ENCODE measurements around the gene FCHSD2.

FCHSD2 gene

GRCh38 chr11:72968390-72968789, 173.7 kb downstream of the FCHSD2 start:
- no peak overlapping the region for H3K9ac ChIP-seq (ENCODE audit: low read depth, low read length)
- H3K4me1 ChIP-seq (ENCODE audit: insufficient read depth, low read length) = peaks cover 34% of the 10 kb centered on the region
- no peak overlapping the region for H3K4me2 ChIP-seq (ENCODE audit: insufficient read depth, low read length)
- H3K79me2 ChIP-seq (ENCODE audit: insufficient read depth, low read length) = no peaks in the 10 kb centered on the region
- 0 out of 2 replicates have a peak, but pooled peaks cover 8% of the 10 kb centered on the region for H3K36me3 ChIP-seq (ENCODE audit: insufficient read depth, low read length)
- ATAC-seq (ENCODE audit: insufficient read depth, low read depth) (no peak), DNase-seq (no peak)
- H3K9me3 ChIP-seq (ENCODE audit: insufficient read depth, low read length, severe bottlenecking) = no peaks in the 10 kb centered on the region
- H3K4me3 ChIP-seq (ENCODE audit: low read depth in 1 of 2, low read length in 2 of 2) = no peak overlapping the region
- H3K27ac ChIP-seq (ENCODE audit: low read length) = no peak overlapping the region
- H2AFZ ChIP-seq (ENCODE audit: low read depth, low read length) = no peak overlapping the region
- TF ChIP-seq EZH2 (IDR thresholded peaks at IDR 0.05; ENCODE audit: borderline replicate concordance, low read depth, low read length, severe bottlenecking) (no peak), CTCF (IDR thresholded peaks at IDR 0.05; ENCODE audit: borderline replicate concordance, extremely low read depth, low read length, poor library complexity, severe bottlenecking) (no peak)
- no peaks in the 10 kb centered on the region for H3K27me3 ChIP-seq (ENCODE audit: insufficient read depth, low read length, poor library complexity)
- no peaks in the 10 kb centered on the region for H4K20me1 ChIP-seq (ENCODE audit: insufficient read depth, low read length)

- no peaks in the 10 kb centered on the region for H3K79me2 ChIP-seq (ENCODE audit: insufficient read depth, low read length)
- H3K4me3 ChIP-seq (ENCODE audit: low read depth in 1 of 2, low read length in 2 of 2) = no peak overlapping the region
- DNase-seq (no peak), ATAC-seq (ENCODE audit: insufficient read depth, low read depth) (no peak)
- 0 out of 2 replicates have a peak, but pooled peaks cover 4% of the 10 kb centered on the region for H3K36me3 ChIP-seq (ENCODE audit: insufficient read depth, low read length)
- H3K9me3 ChIP-seq (ENCODE audit: insufficient read depth, low read length, severe bottlenecking) = no peaks in the 10 kb centered on the region
- no peak overlapping the region for H3K4me2 ChIP-seq (ENCODE audit: insufficient read depth, low read length)
- no peaks in the 10 kb centered on the region for H4K20me1 ChIP-seq (ENCODE audit: insufficient read depth, low read length)
- H3K27me3 ChIP-seq (ENCODE audit: insufficient read depth, low read length, poor library complexity) = no peaks in the 10 kb centered on the region
- no peak overlapping the region for H3K9ac ChIP-seq (ENCODE audit: low read depth, low read length)
- no peak overlapping the region for H2AFZ ChIP-seq (ENCODE audit: low read depth, low read length)
- H3K27ac ChIP-seq (ENCODE audit: low read length) = no peak overlapping the region
- peaks cover 19% of the 10 kb centered on the region for H3K4me1 ChIP-seq (ENCODE audit: insufficient read depth, low read length)
- TF ChIP-seq EZH2 (IDR thresholded peaks at IDR 0.05; ENCODE audit: borderline replicate concordance, low read depth, low read length, severe bottlenecking) (no peak), CTCF (IDR thresholded peaks at IDR 0.05; ENCODE audit: borderline replicate concordance, extremely low read depth, low read length, poor library complexity, severe bottlenecking) (no peak)
These were observed 176.4 kb downstream of the FCHSD2 start for GRCh38 chr11:72965672-72966071.

GRCh38 chr11:72962717-72963116, 179.4 kb downstream of the FCHSD2 start:
- Histone ChIP-seq H3K4me3 (ENCODE audit: low read depth in 1 of 2, low read length in 2 of 2) (no peak overlapping the region), H3K36me3 (ENCODE audit: insufficient read depth, low read length) (peaks cover 6% of the 10 kb centered on the region; the same call in 1 of the 2 replicates)

More at GRCh38 chr11:72962717-72963116, 179.4 kb downstream of the FCHSD2 start:
- TF ChIP-seq EZH2 (IDR thresholded peaks at IDR 0.05; ENCODE audit: borderline replicate concordance, low read depth, low read length, severe bottlenecking) = no peak
- TF ChIP-seq CTCF (IDR thresholded peaks at IDR 0.05; ENCODE audit: borderline replicate concordance, extremely low read depth, low read length, poor library complexity, severe bottlenecking) = no peak
- H3K9ac ChIP-seq (ENCODE audit: low read depth, low read length) = no peak overlapping the region
- H3K27ac ChIP-seq (ENCODE audit: low read length) = no peak overlapping the region
- ATAC-seq (ENCODE audit: insufficient read depth, low read depth) = no peak
- no peak overlapping the region for H2AFZ ChIP-seq (ENCODE audit: low read depth, low read length)
- H4K20me1 ChIP-seq (ENCODE audit: insufficient read depth, low read length) = no peaks in the 10 kb centered on the region
- no peaks in the 10 kb centered on the region for H3K79me2 ChIP-seq (ENCODE audit: insufficient read depth, low read length)
- no peaks in the 10 kb centered on the region for H3K27me3 ChIP-seq (ENCODE audit: insufficient read depth, low read length, poor library complexity)
- H3K4me1 ChIP-seq (ENCODE audit: insufficient read depth, low read length) = no peaks in the 10 kb centered on the region
- DNase-seq = no peak
- no peaks in the 10 kb centered on the region for H3K9me3 ChIP-seq (ENCODE audit: insufficient read depth, low read length, severe bottlenecking)
- H3K4me2 ChIP-seq (ENCODE audit: insufficient read depth, low read length) = no peak overlapping the region

Measured in DND-41 (cell line).